ENCODE measurements around the gene NPS.

DNA sequence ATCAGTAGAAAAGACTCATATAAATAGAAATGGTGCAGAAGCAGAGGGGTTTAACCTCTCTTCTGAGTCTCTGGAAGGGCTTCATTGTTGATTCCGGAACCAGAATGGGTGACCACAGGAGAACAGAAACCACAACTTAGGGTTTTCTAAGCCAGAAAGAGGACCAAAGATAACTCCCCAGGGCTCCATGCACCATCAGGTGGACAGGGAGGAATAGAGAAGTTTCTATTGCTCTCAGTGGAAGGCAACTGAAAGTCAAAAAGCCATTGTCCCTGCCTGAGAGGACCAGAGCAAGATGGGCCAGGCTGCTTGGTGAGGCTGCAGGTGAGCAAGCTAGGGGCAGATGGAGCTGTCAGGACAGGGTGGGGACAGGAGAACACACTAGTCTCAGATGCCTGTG, 14.6 kb upstream of the NPS start:
- TF ChIP-seq, protein P1, sequence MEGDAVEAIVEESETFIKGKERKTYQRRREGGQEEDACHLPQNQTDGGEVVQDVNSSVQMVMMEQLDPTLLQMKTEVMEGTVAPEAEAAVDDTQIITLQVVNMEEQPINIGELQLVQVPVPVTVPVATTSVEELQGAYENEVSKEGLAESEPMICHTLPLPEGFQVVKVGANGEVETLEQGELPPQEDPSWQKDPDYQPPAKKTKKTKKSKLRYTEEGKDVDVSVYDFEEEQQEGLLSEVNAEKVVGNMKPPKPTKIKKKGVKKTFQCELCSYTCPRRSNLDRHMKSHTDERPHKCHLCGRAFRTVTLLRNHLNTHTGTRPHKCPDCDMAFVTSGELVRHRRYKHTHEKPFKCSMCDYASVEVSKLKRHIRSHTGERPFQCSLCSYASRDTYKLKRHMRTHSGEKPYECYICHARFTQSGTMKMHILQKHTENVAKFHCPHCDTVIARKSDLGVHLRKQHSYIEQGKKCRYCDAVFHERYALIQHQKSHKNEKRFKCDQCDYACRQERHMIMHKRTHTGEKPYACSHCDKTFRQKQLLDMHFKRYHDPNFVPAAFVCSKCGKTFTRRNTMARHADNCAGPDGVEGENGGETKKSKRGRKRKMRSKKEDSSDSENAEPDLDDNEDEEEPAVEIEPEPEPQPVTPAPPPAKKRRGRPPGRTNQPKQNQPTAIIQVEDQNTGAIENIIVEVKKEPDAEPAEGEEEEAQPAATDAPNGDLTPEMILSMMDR (conservative IDR thresholded peaks at IDR 0.05; ENCODE audit: low read length), result no peak
- no peak for TF ChIP-seq EZH2phosphoT487 (IDR thresholded peaks at IDR 0.05; ENCODE audit: borderline replicate concordance)

Measured in Loucy (cell line).